Measurements from ENCODE around the gene KRTAP10-6.

DNA sequence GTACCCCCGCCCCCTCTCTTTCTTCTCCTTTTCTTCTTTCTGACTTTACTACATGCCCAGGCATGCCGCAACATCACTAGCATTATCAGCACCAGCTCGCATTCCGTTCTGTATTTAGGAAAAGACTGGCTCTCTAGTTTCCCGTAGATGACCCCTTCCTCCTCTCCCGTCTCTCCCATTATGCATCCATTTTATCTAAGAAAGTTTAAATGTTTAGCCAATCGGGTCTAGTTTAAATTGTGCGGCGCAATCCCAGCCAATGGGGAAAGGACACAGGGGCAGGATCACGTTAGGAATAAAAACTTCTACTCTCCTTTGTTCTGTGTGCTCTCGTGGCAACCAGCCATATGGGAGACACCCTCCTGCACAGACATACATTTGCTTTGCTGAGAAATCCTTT, 5.8 kb upstream of the KRTAP10-6 start:
- TF ChIP-seq POLR2A (IDR thresholded peaks at IDR 0.05; ENCODE audit: low read depth, low read length): no peak
- no peak for TF ChIP-seq POLR2AphosphoS5 (IDR thresholded peaks at IDR 0.05; ENCODE audit: low read depth, low read length)
- no peak for TF ChIP-seq POU2F2 (IDR thresholded peaks at IDR 0.05; ENCODE audit: low read depth, low read length)
- no peak for TF ChIP-seq TAF1 (IDR thresholded peaks at IDR 0.05; ENCODE audit: low read depth, low read length)
- TF ChIP-seq PAX5 (IDR thresholded peaks at IDR 0.05; ENCODE audit: insufficient read depth, low read length, severe bottlenecking): no peak
- no peak for TF ChIP-seq SPI1 (IDR thresholded peaks at IDR 0.05; ENCODE audit: low read depth, low read length)
